ENCODE data around the gene GDF7. TPM values are rescaled to one million over a fixed set of nuclear protein-coding genes. Genes with fewer than 3 reads are reported as not detected.

The GDF7 gene
- total and polyA plus RNA-seq, 2 donors (not counting 3 experiments of a cell fraction or from before 2014, with no cell fraction given) = 3.7 to 3.9 TPM

GRCh38 chr2:20630967-20631366 is 36.0 kb upstream of the GDF7 start:
- H2AFZ ChIP-seq (ENCODE audit: low read depth, low read length) = no peak overlapping the region
- peaks cover 20% of the 10 kb centered on the region for H3K4me1 ChIP-seq (ENCODE audit: control insufficient read depth, extremely low read depth, insufficient read depth, low read length)
- no peaks in the 10 kb centered on the region for H3K27me3 ChIP-seq (ENCODE audit: control insufficient read depth in 2 of 2, insufficient read depth in 2 of 2, low read length in 2 of 2)
- ChIA-PET CTCF (interaction anchor here (2.1 to 2.3 kb wide), 2 partner anchors 219 to 235 kb away, joined by 5 read pairs; no protein-coding TSS in a partner anchor), POLR2A (interaction anchor here (0.7 kb wide), 1 partner anchor 184 kb away, joined by 3 read pairs; the partner anchor contains the start of gene RHOB)
- no peaks in the 10 kb centered on the region for H3K79me2 ChIP-seq (ENCODE audit: control insufficient read depth, insufficient read depth, low read length)
- peaks cover 0 to 2% of the 10 kb centered on the region in 2 experiments for H3K36me3 ChIP-seq (ENCODE audit: control insufficient read depth in 2 of 2, extremely low read depth in 1 of 2, insufficient read depth in 2 of 2, low read length in 2 of 2)
- H3K9ac ChIP-seq (replicated peaks; ENCODE audit: extremely low read depth, insufficient read depth, low read length) = no peak overlapping the region
- H3K4me2 ChIP-seq (ENCODE audit: insufficient read depth, low read length) = no peak overlapping the region
- no peaks in the 10 kb centered on the region for H4K20me1 ChIP-seq (replicated peaks; ENCODE audit: control insufficient read depth, extremely low read depth, insufficient read depth, low read length)
- H3K9me1 ChIP-seq (replicated peaks; ENCODE audit: control insufficient read depth, extremely low read depth, insufficient read depth, low read length) = no peaks in the 10 kb centered on the region
- no peak for TF ChIP-seq POLR2A (IDR thresholded peaks at IDR 0.05; ENCODE audit: low read depth, low read length)
- no peak for TF ChIP-seq CTCF (IDR thresholded peaks at IDR 0.05; ENCODE audit: extremely low read depth in 1 of 2, insufficient read depth in 1 of 2, low read depth in 1 of 2, low read length in 2 of 2)
- H3K4me3 ChIP-seq (replicated peaks in 1 of 3; ENCODE audit: insufficient read depth in 1 of 3, low read depth in 1 of 3, low read length in 3 of 3) = no peak overlapping the region
- FAIRE-seq (no peak), DNase-seq (ENCODE audit: low read depth, low spot score) (no peak)
- intact Hi-C loops (cut with micrococcal nuclease) = no loop called here
- BruUV-seq (replicated peaks) = no TSS peak
- dilution Hi-C loops (cut with MboI; ENCODE audit: extremely low pct_ligation_motif_present, low sequenced_read_pairs) = loop anchor here (10.0 kb wide), 1 partner anchor 186 kb away; the partner anchor contains the start of gene RHOB
- no peaks in the 10 kb centered on the region for H3K9me3 ChIP-seq (replicated peaks; ENCODE audit: control insufficient read depth, insufficient read depth, low read length)
- H3K27ac ChIP-seq (ENCODE audit: insufficient read depth, low read depth, low read length) = no peak overlapping the region

GRCh38 chr2:20631617-20632307 is 35.2 kb upstream of the GDF7 start:
- H3K36me3 ChIP-seq (ENCODE audit: control insufficient read depth in 2 of 2, extremely low read depth in 1 of 2, insufficient read depth in 2 of 2, low read length in 2 of 2) = peaks cover 0 to 7% of the 10 kb centered on the region in 2 experiments
- H3K27ac ChIP-seq (ENCODE audit: insufficient read depth, low read depth, low read length) = no peak overlapping the region
- no peak overlapping the region for H3K4me3 ChIP-seq (replicated peaks in 1 of 3; ENCODE audit: insufficient read depth in 1 of 3, low read depth in 1 of 3, low read length in 3 of 3)
- CTCF ChIA-PET = interaction anchor here (1.8 to 4.0 kb wide), 4 partner anchors 11 to 236 kb away, joined by 5 to 14 read pairs (median 6); no protein-coding TSS in a partner anchor
- H3K79me2 ChIP-seq (ENCODE audit: control insufficient read depth, insufficient read depth, low read length) = no peaks in the 10 kb centered on the region
- FAIRE-seq = no peak
- no peak overlapping the region for H3K4me2 ChIP-seq (ENCODE audit: insufficient read depth, low read length)
- no peak overlapping the region for H3K9ac ChIP-seq (replicated peaks; ENCODE audit: extremely low read depth, insufficient read depth, low read length)
- TF ChIP-seq POLR2A (IDR thresholded peaks at IDR 0.05; ENCODE audit: low read depth, low read length) (no peak), CTCF (IDR thresholded peaks at IDR 0.05; ENCODE audit: extremely low read depth in 1 of 2, insufficient read depth in 1 of 2, low read depth in 1 of 2, low read length in 2 of 2) (no peak), JUN (IDR thresholded peaks at IDR 0.05; ENCODE audit: borderline replicate concordance, insufficient read depth, insufficient read length, low read depth) (no peak), GATA2 (IDR thresholded peaks at IDR 0.05; ENCODE audit: insufficient read depth, insufficient read length, low read depth, low read length) (no peak), EZH2 (IDR thresholded peaks at IDR 0.05; ENCODE audit: borderline replicate concordance, low read depth, low read length, severe bottlenecking) (no peak), FOS (IDR thresholded peaks at IDR 0.05; ENCODE audit: borderline replicate concordance, insufficient read depth, low read length) (no peak)
- TF ChIP-seq, protein P1, sequence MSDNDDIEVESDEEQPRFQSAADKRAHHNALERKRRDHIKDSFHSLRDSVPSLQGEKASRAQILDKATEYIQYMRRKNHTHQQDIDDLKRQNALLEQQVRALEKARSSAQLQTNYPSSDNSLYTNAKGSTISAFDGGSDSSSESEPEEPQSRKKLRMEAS (IDR thresholded peaks at IDR 0.05; ENCODE audit: insufficient read depth, insufficient read length) = no peak
- H3K27me3 ChIP-seq (ENCODE audit: control insufficient read depth in 2 of 2, insufficient read depth in 2 of 2, low read length in 2 of 2) = no peaks in the 10 kb centered on the region
- H3K9me3 ChIP-seq (replicated peaks; ENCODE audit: control insufficient read depth, insufficient read depth, low read length) = no peaks in the 10 kb centered on the region
- H2AFZ ChIP-seq (ENCODE audit: low read depth, low read length) = no peak overlapping the region
- no peaks in the 10 kb centered on the region for H4K20me1 ChIP-seq (replicated peaks; ENCODE audit: control insufficient read depth, extremely low read depth, insufficient read depth, low read length)
- intact Hi-C loops (cut with micrococcal nuclease) = no loop called here
- no peaks in the 10 kb centered on the region for H3K9me1 ChIP-seq (replicated peaks; ENCODE audit: control insufficient read depth, extremely low read depth, insufficient read depth, low read length)
- POLR2A ChIA-PET = interaction anchor here (1.0 kb wide), 1 partner anchor 188 kb away, joined by 4 read pairs; no protein-coding TSS in a partner anchor
- dilution Hi-C loops (cut with MboI; ENCODE audit: extremely low pct_ligation_motif_present, low sequenced_read_pairs) = loop anchor here (10.0 kb wide), 1 partner anchor 187 kb away; the partner anchor contains the start of gene RHOB
- no peak for DNase-seq (ENCODE audit: low read depth, low spot score)
- peaks cover 20% of the 10 kb centered on the region for H3K4me1 ChIP-seq (ENCODE audit: control insufficient read depth, extremely low read depth, insufficient read depth, low read length)
- BruUV-seq (replicated peaks) = no TSS peak
